ENCODE results near the gene MYO3B. TPM values are rescaled to one million over a fixed set of nuclear protein-coding genes. Genes with fewer than 3 reads are reported as not detected.

The MYO3B gene
- total and polyA plus RNA-seq, 2 of the 8 experiments (the other 6 are each of a cell fraction or from before 2014, with no cell fraction given): 0.17 to 0.19 TPM

DNA sequence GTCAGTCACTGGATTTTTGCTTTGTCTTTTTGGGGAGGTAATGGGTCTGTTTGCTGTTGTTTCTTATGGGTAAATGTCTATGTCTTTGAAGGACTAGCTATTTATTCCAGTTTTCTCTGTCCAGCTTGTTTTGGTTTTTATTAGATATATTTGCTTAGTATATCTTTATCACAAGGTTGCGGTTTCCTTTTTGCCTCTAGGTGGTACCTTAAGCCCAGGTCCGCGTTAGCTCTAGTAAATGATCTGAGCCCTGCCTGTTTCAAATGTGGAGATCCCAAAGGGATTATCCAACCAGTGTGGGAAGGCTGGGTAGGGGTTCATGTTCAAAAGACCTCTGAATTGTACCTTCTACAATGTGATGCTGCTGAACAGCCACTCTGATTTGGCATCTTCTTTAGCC lies 114.5 kb downstream of the MYO3B start:
- Histone ChIP-seq H4K20me1 (replicated peaks in 1 of 2; ENCODE audit: control insufficient read depth in 1 of 2, insufficient read depth in 2 of 2, low read length in 2 of 2) (no peaks in the 10 kb centered on the region), H4K91ac (replicated peaks; ENCODE audit: insufficient read length, low read length) (no peak overlapping the region), H3K9ac (replicated peaks in 1 of 4; ENCODE audit: extremely low read depth in 1 of 4, low read depth in 3 of 4, low read length in 3 of 4) (no peak overlapping the region), H3K4ac (replicated peaks; ENCODE audit: insufficient read length, low read depth, low read length) (no peak overlapping the region), H3K18ac (ENCODE audit: extremely low read depth, low read length) (no peak overlapping the region), H4K5ac (ENCODE audit: insufficient read length, low read depth, low read length) (no peak overlapping the region), H2BK20ac (ENCODE audit: low read length) (no peak overlapping the region), H2AFZ (ENCODE audit: low read length) (peak overlapping the region; percentile 97; the same call in 1 of the 2 replicates), H3K23me2 (ENCODE audit: low read depth, low read length) (no peaks in the 10 kb centered on the region), H3K23ac (ENCODE audit: insufficient read length) (no peak overlapping the region), H2AK5ac (ENCODE audit: low read depth, low read length) (no peak overlapping the region), H3K56ac (replicated peaks; ENCODE audit: insufficient read length, low read depth, low read length) (no peak overlapping the region), H2BK12ac (ENCODE audit: low read depth, low read length) (no peak overlapping the region), H3K4me3 (ENCODE audit: extremely low read depth in 1 of 4, insufficient read depth in 2 of 4, low read depth in 3 of 4, low read length in 4 of 4) (no peak overlapping the region), H3K9me3 (ENCODE audit: insufficient read depth in 2 of 2, low read depth in 1 of 2, low read length in 1 of 2) (no peaks in the 10 kb centered on the region), H3K79me1 (ENCODE audit: low read depth, low read length) (no peaks in the 10 kb centered on the region), H3K4me1 (replicated peaks in 1 of 4; ENCODE audit: control insufficient read depth in 3 of 4, insufficient read depth in 4 of 4, low read length in 3 of 4) (no peaks in the 10 kb centered on the region; a peak in 1 of 7 replicates), H2BK120ac (replicated peaks; ENCODE audit: low read depth, low read length) (no peak overlapping the region), H2BK15ac (ENCODE audit: low read length) (no peak overlapping the region), H3K27me3 (replicated peaks in 1 of 4; ENCODE audit: control insufficient read depth in 3 of 4, extremely low read depth in 1 of 4, insufficient read depth in 3 of 4, low read length in 3 of 4) (no peaks in the 10 kb centered on the region), H3K36me3 (ENCODE audit: control insufficient read depth in 2 of 4, insufficient read depth in 4 of 4, low read length in 3 of 4) (no peaks in the 10 kb centered on the region), H3K27ac (ENCODE audit: low read depth, low read length) (no peak overlapping the region), H2BK5ac (ENCODE audit: low read depth, low read length) (no peak overlapping the region), H3K79me2 (ENCODE audit: control insufficient read depth in 1 of 2, insufficient read depth in 2 of 2, low read length in 2 of 2) (no peaks in the 10 kb centered on the region), H4K8ac (ENCODE audit: extremely low read depth, insufficient read depth, low read length) (no peak overlapping the region), H3K4me2 (ENCODE audit: insufficient read depth in 1 of 2, low read depth in 2 of 2, low read length in 2 of 2) (no peak overlapping the region), H3K14ac (ENCODE audit: insufficient read length) (no peak overlapping the region)
- DNase-seq (ENCODE audit: low read depth in 1 of 2, low spot score in 2 of 2): no peak
- WGBS, 2 experiments (ENCODE audit: extremely low coverage in 1 of 2, insufficient coverage in 1 of 2, insufficient read length in 1 of 2, insufficient replicate concordance in 2 of 2, low coverage in 1 of 2, low lambda C conversion rate in 2 of 2, missing lambda C conversion rate in 1 of 2): 79% methylated on average over 3 of the region's 3 CpGs; no CpG with 5 or more reads in 1 of the 2 experiments
- FAIRE-seq: peak; percentile 70
- POLR2A ChIA-PET (ENCODE audit: partially characterized antibody): no interaction called here
- CTCF ChIA-PET (ENCODE audit: partially characterized antibody): interaction anchor here (0.6 to 2.2 kb wide), 11 partner anchors 10 to 286 kb away, joined by 3 to 8 read pairs (median 3); no protein-coding TSS in a partner anchor
- TF ChIP-seq POLR2AphosphoS5 (IDR thresholded peaks at IDR 0.05; ENCODE audit: low read depth, low read length) (no peak), MAX (IDR thresholded peaks at IDR 0.05) (no peak), CBX8 (IDR thresholded peaks at IDR 0.05; ENCODE audit: borderline replicate concordance, low read depth, low read length) (no peak), CHD2 (IDR thresholded peaks at IDR 0.05; ENCODE audit: low read length) (no peak), TCF12 (IDR thresholded peaks at IDR 0.05; ENCODE audit: low read depth, low read length) (no peak), CTCF (IDR thresholded peaks at IDR 0.05; ENCODE audit: control extremely low read depth in 1 of 3, insufficient read depth in 1 of 3, low read depth in 1 of 3, low read length in 3 of 3) (peak in 2 of 3 experiments; percentile 22 to 34; a peak in 2 of 4 replicates), RAD21 (IDR thresholded peaks at IDR 0.05 in 1 of 2, conservative IDR thresholded peaks at IDR 0.05 in 1 of 2; ENCODE audit: low read depth in 2 of 2, low read length in 2 of 2) (peak; percentile 7 to 40; a peak in 3 of 4 replicates), HDAC6 (IDR thresholded peaks at IDR 0.05; ENCODE audit: low read depth, low read length) (no peak), CEBPB (IDR thresholded peaks at IDR 0.05; ENCODE audit: low read depth, low read length) (no peak), RFX5 (IDR thresholded peaks at IDR 0.05; ENCODE audit: borderline replicate concordance, low read depth, low read length) (no peak), TAF1 (IDR thresholded peaks at IDR 0.05; ENCODE audit: low read depth, low read length) (no peak), SP2 (IDR thresholded peaks at IDR 0.05; ENCODE audit: low read length) (no peak)
